Right lobe of liver (tissue), 4 donors: Measurements from ENCODE around the gene KRTAP13-4.

Source experiments
- CTCF ChIP-seq, 4 donors: fragments of 200-600 bp in 3 of 4; fragments of 450-650 bp in 1 of 4; IDR thresholded peaks; one replicate each; pipeline versions ENCODE4 v1.5.1 to v1.8.0; 2016 to 2022; ENCODE audit warnings: antibody characterized with exemption in 4 of 4, mild to moderate bottlenecking in 2 of 4
- POLR2A ChIP-seq: fragments of 450-650 bp; IDR thresholded peaks from one replicate; pipeline ENCODE4 v1.6.1; 2017; ENCODE audit warnings: antibody characterized with exemption, mild to moderate bottlenecking
- donor health status: DM: no; HTN: no; CAD: no.
- donor health status: DM: no; HTN: no; CAD: no.
- donor health status: DM: no; HTN: yes; CAD: no.

DNA sequence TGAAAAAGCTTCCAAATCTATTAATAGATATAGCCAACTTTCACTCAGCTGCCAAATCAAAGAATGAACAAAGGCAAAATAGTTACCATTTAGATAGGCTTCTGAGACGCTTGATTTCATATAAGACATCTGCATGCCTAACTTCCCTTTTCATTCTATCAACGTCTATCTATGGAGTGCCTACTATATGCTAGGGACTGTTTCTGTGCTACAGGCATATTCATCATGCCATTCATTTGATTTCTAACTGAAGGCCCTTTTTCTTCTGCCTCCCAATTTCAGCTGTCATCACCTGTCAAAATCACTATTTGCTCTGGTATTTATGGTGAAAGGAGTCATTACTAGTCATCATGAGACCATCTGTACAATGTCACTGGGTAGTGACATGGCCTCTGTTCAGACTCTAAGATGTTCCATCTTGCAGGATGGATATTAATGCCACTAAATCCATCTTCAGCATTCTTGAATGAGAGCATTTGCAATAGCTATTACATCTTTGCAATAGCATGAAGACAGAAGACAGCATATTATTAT is 38.5 kb upstream of the KRTAP13-4 start:
- TF ChIP-seq CTCF (IDR thresholded peaks at IDR 0.05) (no peak), POLR2A (no peak)
